HepG2 (cell line): ENCODE data around the gene RAD9A. TPM values are rescaled to one million over a fixed set of nuclear protein-coding genes. Genes with fewer than 3 reads are reported as not detected.

ENCODE experiments used
- HNRNPL ChIP-seq: fragments of 200-400 bp; formaldehyde crosslinking; IDR thresholded peaks from 2 replicates; pipeline ENCODE4 v1.6.1; 2017; ENCODE audit warnings: mild to moderate bottlenecking, low read depth, low read length
- NRL ChIP-seq: sonication (generic); formaldehyde crosslinking; IDR thresholded peaks from 2 replicates; pipeline ENCODE4 v1.5.0; 2020; ENCODE audit warnings: missing genetic modification reagents, mild to moderate bottlenecking, moderate library complexity, borderline replicate concordance
- polyA plus RNA-seq, 8 experiments: library from polyadenylated mRNA; depleted of rRNA in 3 of 8; stranded (reverse) in 7 of 8; unstranded in 1 of 8; fragments of >200 nt; fragmentation: Illumina TruSeq in 4 of 8; extraction: Trizol in 4 of 8; gene quantifications; 2 replicates each; pipeline versions ENCODE4 v1.2.1 to v1.2.3, GENCODE V29; 2011 to 2016; ENCODE audit warnings: low read depth in 4 of 8, missing spikeins in 1 of 8, mixed read lengths in 1 of 8; ENCODE audit not compliant: insufficient read depth in 1 of 8
- total RNA-seq, 5 experiments: library from RNA; depleted of rRNA; stranded (reverse); fragments of >200 nt; fragmentation: Illumina TruSeq; extraction: Trizol; gene quantifications; 2 replicates each; pipeline ENCODE4 v1.2.3, GENCODE V29; 2016; ENCODE audit warnings: low read depth in 1 of 5
- TF ChIP-seq, protein P1 (sequence below): sonication (generic); formaldehyde crosslinking; IDR thresholded peaks from 2 replicates; pipeline ENCODE4 v1.4.0; 2020; ENCODE audit warnings: missing genetic modification reagents
- TF ChIP-seq, protein P2 (sequence below): sonication (generic); formaldehyde crosslinking; IDR thresholded peaks from 2 replicates; pipeline ENCODE4 v1.8.1; 2023; ENCODE audit warnings: mild to moderate bottlenecking, moderate library complexity, missing genetic modification reagents
- TF ChIP-seq, protein P3 (sequence below): sonication (generic); formaldehyde crosslinking; IDR thresholded peaks from 2 replicates; pipeline ENCODE4 v1.9.0; 2022; ENCODE audit warnings: low read depth, missing genetic modification reagents

The RAD9A gene
- total and polyA plus RNA-seq, 2 of the 13 experiments (the other 11 are each of a cell fraction or from before 2014, with no cell fraction given), result 10.1 to 15.7 TPM

DNA sequence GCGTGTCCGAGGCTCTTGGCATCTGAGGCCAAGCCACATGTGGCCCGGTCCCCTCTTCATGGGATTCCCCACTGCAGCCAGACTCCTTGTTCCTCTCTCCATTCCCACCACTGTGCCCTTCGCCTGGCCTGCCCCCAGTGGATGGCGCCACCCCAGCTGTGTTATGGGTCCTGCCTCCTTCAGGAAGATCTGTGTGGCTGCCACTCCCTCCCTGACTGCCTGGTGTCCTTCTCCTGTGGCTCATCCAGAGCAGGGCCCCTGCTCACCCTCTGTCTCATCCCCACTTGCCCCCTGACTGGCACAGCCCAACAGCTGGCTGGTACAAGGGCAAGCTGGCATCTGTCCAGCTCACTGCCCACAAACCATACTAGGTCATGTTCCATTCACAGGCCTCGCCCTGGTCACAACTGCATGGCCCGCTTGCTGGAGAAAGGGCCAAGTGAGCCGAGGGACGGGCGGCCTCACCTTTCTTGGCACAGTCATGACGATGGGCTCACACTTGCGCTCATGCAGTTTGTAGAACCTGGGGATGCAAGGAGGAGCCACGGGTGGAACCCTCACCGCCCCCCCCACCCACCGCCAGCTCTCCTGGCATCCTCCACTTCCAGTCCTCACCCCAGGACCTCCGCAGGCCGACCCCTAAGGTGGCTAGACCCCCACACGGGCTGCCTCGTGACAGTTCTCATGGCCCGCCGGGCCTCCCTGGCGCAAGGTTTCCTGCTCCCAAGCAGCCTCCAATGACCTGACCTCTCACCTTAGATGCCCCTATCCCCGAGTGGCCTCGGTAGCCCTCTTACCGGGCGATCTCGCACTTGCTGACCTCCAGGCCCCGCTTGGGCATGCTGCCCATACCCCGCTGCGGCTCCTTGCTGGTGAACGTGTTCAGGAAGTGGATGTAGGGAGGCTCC, 47.8 kb downstream of the RAD9A start (continued):
- TF ChIP-seq, protein P1, sequence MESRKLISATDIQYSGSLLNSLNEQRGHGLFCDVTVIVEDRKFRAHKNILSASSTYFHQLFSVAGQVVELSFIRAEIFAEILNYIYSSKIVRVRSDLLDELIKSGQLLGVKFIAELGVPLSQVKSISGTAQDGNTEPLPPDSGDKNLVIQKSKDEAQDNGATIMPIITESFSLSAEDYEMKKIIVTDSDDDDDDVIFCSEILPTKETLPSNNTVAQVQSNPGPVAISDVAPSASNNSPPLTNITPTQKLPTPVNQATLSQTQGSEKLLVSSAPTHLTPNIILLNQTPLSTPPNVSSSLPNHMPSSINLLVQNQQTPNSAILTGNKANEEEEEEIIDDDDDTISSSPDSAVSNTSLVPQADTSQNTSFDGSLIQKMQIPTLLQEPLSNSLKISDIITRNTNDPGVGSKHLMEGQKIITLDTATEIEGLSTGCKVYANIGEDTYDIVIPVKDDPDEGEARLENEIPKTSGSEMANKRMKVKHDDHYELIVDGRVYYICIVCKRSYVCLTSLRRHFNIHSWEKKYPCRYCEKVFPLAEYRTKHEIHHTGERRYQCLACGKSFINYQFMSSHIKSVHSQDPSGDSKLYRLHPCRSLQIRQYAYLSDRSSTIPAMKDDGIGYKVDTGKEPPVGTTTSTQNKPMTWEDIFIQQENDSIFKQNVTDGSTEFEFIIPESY, result peak; percentile 84
- TF ChIP-seq, protein P2, sequence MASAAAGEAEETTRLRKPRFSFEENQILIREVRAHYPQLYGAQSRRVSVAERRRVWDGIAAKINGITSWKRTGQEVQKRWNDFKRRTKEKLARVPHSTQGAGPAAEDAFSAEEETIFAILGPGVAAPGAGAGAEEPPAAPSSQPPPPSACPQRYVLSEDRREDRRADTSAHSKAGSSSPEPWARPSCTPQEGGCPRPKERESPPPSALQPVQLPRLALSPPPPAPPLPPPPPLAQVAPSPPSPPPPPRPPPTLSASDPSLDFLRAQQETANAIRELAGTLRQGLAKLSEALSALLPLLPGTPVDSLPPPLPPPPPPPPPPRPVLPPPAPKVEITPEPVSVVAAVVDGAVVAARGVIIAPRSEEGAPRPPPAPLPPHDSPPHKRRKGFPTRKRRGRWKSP (CRISPR knock-in tag), result no peak
- TF ChIP-seq, protein P3, sequence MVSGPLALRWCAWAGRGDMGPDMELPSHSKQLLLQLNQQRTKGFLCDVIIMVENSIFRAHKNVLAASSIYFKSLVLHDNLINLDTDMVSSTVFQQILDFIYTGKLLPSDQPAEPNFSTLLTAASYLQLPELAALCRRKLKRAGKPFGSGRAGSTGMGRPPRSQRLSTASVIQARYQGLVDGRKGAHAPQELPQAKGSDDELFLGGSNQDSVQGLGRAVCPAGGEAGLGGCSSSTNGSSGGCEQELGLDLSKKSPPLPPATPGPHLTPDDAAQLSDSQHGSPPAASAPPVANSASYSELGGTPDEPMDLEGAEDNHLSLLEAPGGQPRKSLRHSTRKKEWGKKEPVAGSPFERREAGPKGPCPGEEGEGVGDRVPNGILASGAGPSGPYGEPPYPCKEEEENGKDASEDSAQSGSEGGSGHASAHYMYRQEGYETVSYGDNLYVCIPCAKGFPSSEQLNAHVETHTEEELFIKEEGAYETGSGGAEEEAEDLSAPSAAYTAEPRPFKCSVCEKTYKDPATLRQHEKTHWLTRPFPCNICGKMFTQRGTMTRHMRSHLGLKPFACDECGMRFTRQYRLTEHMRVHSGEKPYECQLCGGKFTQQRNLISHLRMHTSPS (CRISPR knock-in tag), result 0 out of 2 replicates have a peak, but pooled peaks have one; percentile 28
- TF ChIP-seq HNRNPL (peak; percentile 81), NRL (CRISPR knock-in tag) (0 out of 2 replicates have a peak, but pooled peaks have one; percentile 23)
